Right kidney (tissue), 1 donor: ENCODE measurements around the gene NKX6-1.
A peak's percentile ranks its signal among the peaks of the same experiment; 100 is the strongest.

Experiments used
- DNase-seq: peaks from one replicate; pipeline ENCODE4 v3.0.0-alpha.2; 2016

NKX6-1 gene

GRCh38 chr4:84498203-84498934 lies 723 bp downstream of the NKX6-1 start:
- DNase-seq, result peak; percentile 78

GRCh38 chr4:84497504-84498202 lies 1.4 kb downstream of the NKX6-1 start:
- peak; percentile 57 for DNase-seq

- DNase-seq, result peak; percentile 77
Observed at GRCh38 chr4:84496706-84497503, 2.2 kb downstream of the NKX6-1 start.

- DNase-seq, result no peak
Observed at GRCh38 chr4:84496331-84496705, 2.8 kb downstream of the NKX6-1 start.

- peak; percentile 76 for DNase-seq
Observed at GRCh38 chr4:84495794-84496261, 3.3 kb downstream of the NKX6-1 start.

- DNase-seq, result no peak
Observed at GRCh38 chr4:84495118-84495793, 3.8 kb downstream of the NKX6-1 start.

- no peak for DNase-seq
Observed at GRCh38 chr4:84494531-84494930, 4.6 kb downstream of the NKX6-1 start.

- DNase-seq, result no peak
Observed at GRCh38 chr4:84494076-84494475, 5.0 kb downstream of the NKX6-1 start.

GRCh38 chr4:84493092-84493850 lies 5.8 kb downstream of the NKX6-1 start:
- DNase-seq, result peak; percentile 86

- DNase-seq, result no peak
Observed at GRCh38 chr4:84492737-84493091, 6.4 kb downstream of the NKX6-1 start.

- DNase-seq, result no peak
Observed at GRCh38 chr4:84492290-84492689, 6.8 kb downstream of the NKX6-1 start.

- DNase-seq, result peak; percentile 45
Observed at GRCh38 chr4:84491481-84491880, 7.6 kb downstream of the NKX6-1 start.

- DNase-seq, result no peak
Observed at GRCh38 chr4:84490663-84491062, 8.4 kb downstream of the NKX6-1 start.

GRCh38 chr4:84484236-84484635 lies 14.9 kb downstream of the NKX6-1 start:
- DNase-seq, result peak; percentile 21

- DNase-seq, result peak; percentile 49
Observed at GRCh38 chr4:84483688-84484087, 15.4 kb downstream of the NKX6-1 start.

- peak; percentile 51 for DNase-seq
Observed at GRCh38 chr4:84482564-84483563, 16.2 kb downstream of the NKX6-1 start.

GRCh38 chr4:84481860-84482245 lies 17.2 kb downstream of the NKX6-1 start:
- DNase-seq, result peak; percentile 44

GRCh38 chr4:84481077-84481859 lies 17.8 kb downstream of the NKX6-1 start:
- DNase-seq, result peak; percentile 67

GRCh38 chr4:84480082-84480481 lies 19.0 kb downstream of the NKX6-1 start:
- no peak for DNase-seq

GRCh38 chr4:84479663-84480062 lies 19.4 kb downstream of the NKX6-1 start:
- DNase-seq, result no peak
